Measurements from ENCODE around the gene C1orf105. TPM values are rescaled to one million over a fixed set of nuclear protein-coding genes. Genes with fewer than 3 reads are reported as not detected.
A peak's percentile ranks its signal among the peaks of the same experiment; 100 is the strongest.

Gene C1orf105
- total and polyA plus RNA-seq, 10 of the 15 experiments (the other 5 are each of a cell fraction or from before 2014, with no cell fraction given): not detected

GRCh38 chr1:172395576-172395975 is 24.9 kb upstream of the C1orf105 start:
- ChIA-PET SMC1A (ENCODE audit: uncharacterized antibody, unreplicated experiment) (interaction anchor here (0.8 to 16.5 kb wide), 10 partner anchors 17 to 304 kb away, joined by 3 to 458 read pairs (median 27); no protein-coding TSS in a partner anchor), POLR2A (interaction anchor here (1.2 to 8.1 kb wide), 4 partner anchors 14 to 57 kb away, joined by 3 to 73 read pairs (median 24); no protein-coding TSS in a partner anchor), RAD21 (ENCODE audit: unreplicated experiment) (interaction anchor here (0.9 to 15.1 kb wide), 9 partner anchors 15 to 392 kb away, joined by 3 to 394 read pairs (median 26); no protein-coding TSS in a partner anchor), CTCF (interaction anchor here (1.0 to 12.4 kb wide), 11 partner anchors 15 to 393 kb away, joined by 3 to 153 read pairs (median 4); partner anchors contain the start of gene PIGC)
- in situ Hi-C loops (cut with MboI) (loop anchor here (5.0 kb wide), 1 partner anchor 308 kb away; no protein-coding TSS in a partner anchor), intact Hi-C loops (cut with micrococcal nuclease; ENCODE audit: unreplicated experiment) (loop anchor here (5.0 kb wide), 1 partner anchor 123 kb away; no protein-coding TSS in a partner anchor)
- ATAC-seq (no peak), DNase-seq (ENCODE audit: low read depth, low spot score) (no peak), FAIRE-seq (no peak)
- BruUV-seq (replicated peaks): no TSS peak
- Histone ChIP-seq H3K27ac (ENCODE audit: control insufficient read depth, insufficient read depth) (peak overlapping the region; percentile 27), H3K79me2 (ENCODE audit: control insufficient read depth, insufficient read depth, low read length) (no peaks in the 10 kb centered on the region), H3K4me2 (ENCODE audit: control insufficient read depth, insufficient read depth) (no peak overlapping the region), H3K9ac (ENCODE audit: control insufficient read depth, insufficient read depth, low read length) (no peak overlapping the region), H4K20me1 (ENCODE audit: control insufficient read depth, insufficient read depth) (no peaks in the 10 kb centered on the region), H3K36me3 (ENCODE audit: control insufficient read depth in 2 of 2, insufficient read depth in 2 of 2, low read length in 1 of 2) (no peaks in the 10 kb centered on the region), H3K4me1 (ENCODE audit: control insufficient read depth, insufficient read depth, low read length) (peaks cover 86% of the 10 kb centered on the region), H3K9me3 (replicated peaks; ENCODE audit: control insufficient read depth, insufficient read depth, low read length) (no peaks in the 10 kb centered on the region; the same call in 2 of the 3 replicates), H3K27me3 (replicated peaks in 1 of 2; ENCODE audit: control insufficient read depth in 2 of 2, insufficient read depth in 2 of 2, low read length in 1 of 2) (no peaks in the 10 kb centered on the region), H2AFZ (ENCODE audit: control insufficient read depth, low read depth, low read length) (no peak overlapping the region), H3K4me3 (no peak overlapping the region)
- TF ChIP-seq ZBTB11 (CRISPR knock-in tag; IDR thresholded peaks at IDR 0.05) (no peak), FOS (IDR thresholded peaks at IDR 0.05; ENCODE audit: borderline replicate concordance, extremely low read depth, insufficient read length) (no peak), USF2 (IDR thresholded peaks at IDR 0.05; ENCODE audit: borderline replicate concordance, low read depth, low read length) (no peak), KDM1A (IDR thresholded peaks at IDR 0.05; ENCODE audit: borderline replicate concordance) (no peak), BCLAF1 (IDR thresholded peaks at IDR 0.05) (no peak), ELK1 (IDR thresholded peaks at IDR 0.05; ENCODE audit: low read depth, low read length) (no peak), TCF12 (IDR thresholded peaks at IDR 0.05; ENCODE audit: low read depth, low read length) (no peak), HCFC1 (IDR thresholded peaks at IDR 0.05; ENCODE audit: low read length) (no peak), CHD4 (IDR thresholded peaks at IDR 0.05) (no peak), SP1 (IDR thresholded peaks at IDR 0.05; ENCODE audit: low read depth, low read length) (no peak), SMARCA5 (IDR thresholded peaks at IDR 0.05) (no peak)
- WGBS (ENCODE audit: insufficient coverage, insufficient replicate concordance, low lambda C conversion rate, missing lambda C conversion rate): 96% methylated on average over 3 of the region's 3 CpGs

Measured in GM12878 (cell line).